Activated CD4-positive, alpha-beta memory T cell treated with anti-CD3 and anti-CD28 coated beads for 36 hours (primary cell): Measurements from ENCODE around the gene PRKCH. TPM values are rescaled to one million over a fixed set of nuclear protein-coding genes. Genes with fewer than 3 reads are reported as not detected.

Source experiments
- CTCF ChIA-PET: fragments of 350-600 bp; sonication (Branson Sonifier 250); formaldehyde crosslinking; loops from one replicate; lab custom pipeline; 2021; ENCODE audit warnings: antibody characterized with exemption, inconsistent platforms; lab: Charles Lee
- POLR2A ChIA-PET: fragments of 350-600 bp; sonication (Branson Sonifier 250); formaldehyde crosslinking; loops from one replicate; lab custom pipeline; 2021; ENCODE audit warnings: antibody characterized with exemption; lab: Charles Lee
- DNase-seq: peaks from one replicate; pipeline ENCODE4 v3.0.0-alpha.2; 2020
- H3K27ac Mint-ChIP-seq: one replicate; pipeline ENCODE4 v1.8.0; 2021; ENCODE audit warnings: mixed read lengths
- H3K27me3 Mint-ChIP-seq: one replicate; pipeline ENCODE4 v1.8.0; 2021; ENCODE audit warnings: mixed read lengths
- H3K36me3 Mint-ChIP-seq: one replicate; pipeline ENCODE4 v1.8.0; 2021; ENCODE audit warnings: mixed read lengths
- H3K4me1 Mint-ChIP-seq: one replicate; pipeline ENCODE4 v1.8.0; 2021; ENCODE audit warnings: low read depth, mixed read lengths
- H3K4me3 Mint-ChIP-seq: one replicate; pipeline ENCODE4 v1.8.0; 2021; ENCODE audit warnings: mild to moderate bottlenecking, mixed read lengths
- H3K9me3 Mint-ChIP-seq: one replicate; pipeline ENCODE4 v1.8.0; 2021; ENCODE audit warnings: mixed read lengths
- intact Hi-C: fragments of 100-400 bp; cut with micrococcal nuclease; formaldehyde crosslinking; loops from one replicate; pipeline ENCODE4 v1.15.1; 2023
- total RNA-seq, 2 experiments: library from RNA; stranded (reverse); gene quantifications; one replicate each; pipeline ENCODE4 v1.2.3, GENCODE V29; 2021

The PRKCH gene
- total RNA-seq, 2 experiments from 2014 or later, result 142 to 147 TPM

GRCh38 chr14:61474015-61474414, 152.6 kb downstream of the PRKCH start:
- ChIA-PET POLR2A (interaction anchor here (1.6 kb wide), 1 partner anchor 30 kb away, joined by 6 read pairs; no protein-coding TSS in a partner anchor), CTCF (interaction anchor here (0.6 to 10.8 kb wide), 10 partner anchors 12 to 364 kb away, joined by 3 to 76 read pairs (median 6); no protein-coding TSS in a partner anchor)
- H3K4me3 Mint-ChIP-seq, result peak overlapping the region; percentile 37
- H3K9me3 Mint-ChIP-seq, result no peaks in the 10 kb centered on the region
- DNase-seq, result no peak
- peaks cover 93% of the 10 kb centered on the region for H3K4me1 Mint-ChIP-seq
- peaks cover 45% of the 10 kb centered on the region for H3K36me3 Mint-ChIP-seq
- intact Hi-C loops, result no loop called here
- peak overlapping the region; percentile 100 for H3K27ac Mint-ChIP-seq
- H3K27me3 Mint-ChIP-seq, result peaks cover 1% of the 10 kb centered on the region

DNA sequence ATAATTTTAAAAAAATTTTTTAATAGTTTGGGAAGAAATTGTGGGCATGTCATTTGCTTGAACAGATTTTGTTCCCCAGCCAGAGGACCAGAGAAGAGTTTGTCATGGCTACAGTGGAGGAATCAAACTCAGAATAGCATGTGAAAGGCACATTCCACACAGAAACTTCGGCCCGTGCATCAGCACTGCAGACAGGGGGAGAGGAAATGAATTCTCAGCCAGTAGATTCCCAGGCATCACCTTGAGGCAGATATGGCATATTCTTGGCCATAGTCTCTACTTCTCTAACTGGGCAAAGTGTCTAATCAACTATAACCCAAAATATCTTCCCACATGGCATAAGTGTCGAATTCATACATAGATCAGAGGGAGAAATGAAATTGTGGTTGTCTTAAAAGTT, 153.3 kb downstream of the PRKCH start:
- intact Hi-C loops, result loop anchor here (1.0 to 5.0 kb wide), 2 partner anchors 243 to 288 kb away; partner anchors contain the start of gene SNAPC1
- Mint-ChIP-seq H3K4me3 (peak overlapping the region; percentile 1), H3K27me3 (peaks cover 1% of the 10 kb centered on the region), H3K9me3 (no peaks in the 10 kb centered on the region), H3K36me3 (peaks cover 43% of the 10 kb centered on the region), H3K27ac (peak overlapping the region; percentile 100), H3K4me1 (peaks cover 93% of the 10 kb centered on the region)
- no peak for DNase-seq
- POLR2A ChIA-PET, result interaction anchor here (1.6 to 7.2 kb wide), 3 partner anchors 27 to 62 kb away, joined by 5 to 74 read pairs (median 6); no protein-coding TSS in a partner anchor
- CTCF ChIA-PET, result interaction anchor here (1.2 to 10.8 kb wide), 19 partner anchors 14 to 363 kb away, joined by 3 to 76 read pairs (median 6); partner anchors contain the start of gene SNAPC1

DNA sequence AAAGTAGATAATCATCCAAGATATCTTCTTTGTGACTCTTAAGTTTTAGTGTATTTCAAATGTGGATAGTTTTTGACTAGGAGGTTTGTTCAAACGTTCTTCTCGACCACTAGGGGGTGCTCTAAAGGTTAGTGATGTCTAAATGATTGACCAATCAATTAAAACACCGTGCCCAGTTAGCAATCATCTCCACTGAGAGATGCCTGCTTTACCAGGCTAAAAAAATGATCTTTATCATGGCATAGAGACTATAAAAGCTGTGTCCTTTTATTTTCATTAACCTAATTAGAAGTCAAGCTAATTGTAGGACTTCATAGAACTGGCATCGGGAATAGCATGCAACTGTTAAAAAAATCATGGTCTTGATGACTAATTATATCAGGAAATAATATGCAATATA, 153.9 kb downstream of the PRKCH start:
- no peaks in the 10 kb centered on the region for H3K9me3 Mint-ChIP-seq
- peaks cover 1% of the 10 kb centered on the region for H3K27me3 Mint-ChIP-seq
- H3K27ac Mint-ChIP-seq, result peak overlapping the region; percentile 100
- H3K4me3 Mint-ChIP-seq, result peak overlapping the region; percentile 42
- ChIA-PET POLR2A (interaction anchor here (0.7 to 7.2 kb wide), 10 partner anchors 26 to 224 kb away, joined by 3 to 74 read pairs (median 14); partner anchors contain the start of gene HIF1A), CTCF (interaction anchor here (0.7 to 10.8 kb wide), 43 partner anchors 8 to 363 kb away, joined by 3 to 76 read pairs (median 5); partner anchors contain the start of gene SNAPC1)
- H3K4me1 Mint-ChIP-seq, result peaks cover 93% of the 10 kb centered on the region
- intact Hi-C loops, result loop anchor here (1.0 to 5.0 kb wide), 2 partner anchors 242 to 287 kb away; partner anchors contain the start of gene SNAPC1
- H3K36me3 Mint-ChIP-seq, result peaks cover 42% of the 10 kb centered on the region
- DNase-seq, result no peak

GRCh38 chr14:61476105-61476753, 154.8 kb downstream of the PRKCH start:
- DNase-seq, result no peak
- H3K36me3 Mint-ChIP-seq, result peaks cover 43% of the 10 kb centered on the region
- peak overlapping the region; percentile 81 for H3K4me3 Mint-ChIP-seq

GRCh38 chr14:61476754-61477410, 155.5 kb downstream of the PRKCH start:
- no peaks in the 10 kb centered on the region for H3K9me3 Mint-ChIP-seq
- ChIA-PET CTCF (interaction anchor here (0.6 to 10.8 kb wide), 17 partner anchors 8 to 361 kb away, joined by 3 to 76 read pairs (median 6); partner anchors contain the start of gene PRKCH), POLR2A (interaction anchor here (0.7 to 7.2 kb wide), 18 partner anchors 24 to 285 kb away, joined by 3 to 74 read pairs (median 5); partner anchors contain the start of genes HIF1A and SNAPC1)
- H3K4me1 Mint-ChIP-seq, result peaks cover 93% of the 10 kb centered on the region
- H3K27ac Mint-ChIP-seq, result peak overlapping the region; percentile 100
- DNase-seq, result peak; percentile 81
- H3K4me3 Mint-ChIP-seq, result peak overlapping the region; percentile 81
- peaks cover 43% of the 10 kb centered on the region for H3K36me3 Mint-ChIP-seq
- intact Hi-C loops, result loop anchor here (1.0 to 5.0 kb wide), 8 partner anchors 26 to 240 kb away; partner anchors contain the start of gene HIF1A
- peaks cover 1% of the 10 kb centered on the region for H3K27me3 Mint-ChIP-seq

More at GRCh38 chr14:61476105-61476753, 154.8 kb downstream of the PRKCH start:
- ChIA-PET CTCF (interaction anchor here (0.7 to 10.8 kb wide), 40 partner anchors 7 to 362 kb away, joined by 3 to 76 read pairs (median 5); partner anchors contain the start of gene SNAPC1), POLR2A (interaction anchor here (0.7 to 7.2 kb wide), 15 partner anchors 25 to 223 kb away, joined by 3 to 74 read pairs (median 5); partner anchors contain the start of gene HIF1A)
- Mint-ChIP-seq H3K4me1 (peaks cover 93% of the 10 kb centered on the region), H3K9me3 (no peaks in the 10 kb centered on the region), H3K27ac (peak overlapping the region; percentile 100), H3K27me3 (peaks cover 1% of the 10 kb centered on the region)
- intact Hi-C loops, result loop anchor here (1.0 to 5.0 kb wide), 3 partner anchors 144 to 241 kb away; no protein-coding TSS in a partner anchor

DNA sequence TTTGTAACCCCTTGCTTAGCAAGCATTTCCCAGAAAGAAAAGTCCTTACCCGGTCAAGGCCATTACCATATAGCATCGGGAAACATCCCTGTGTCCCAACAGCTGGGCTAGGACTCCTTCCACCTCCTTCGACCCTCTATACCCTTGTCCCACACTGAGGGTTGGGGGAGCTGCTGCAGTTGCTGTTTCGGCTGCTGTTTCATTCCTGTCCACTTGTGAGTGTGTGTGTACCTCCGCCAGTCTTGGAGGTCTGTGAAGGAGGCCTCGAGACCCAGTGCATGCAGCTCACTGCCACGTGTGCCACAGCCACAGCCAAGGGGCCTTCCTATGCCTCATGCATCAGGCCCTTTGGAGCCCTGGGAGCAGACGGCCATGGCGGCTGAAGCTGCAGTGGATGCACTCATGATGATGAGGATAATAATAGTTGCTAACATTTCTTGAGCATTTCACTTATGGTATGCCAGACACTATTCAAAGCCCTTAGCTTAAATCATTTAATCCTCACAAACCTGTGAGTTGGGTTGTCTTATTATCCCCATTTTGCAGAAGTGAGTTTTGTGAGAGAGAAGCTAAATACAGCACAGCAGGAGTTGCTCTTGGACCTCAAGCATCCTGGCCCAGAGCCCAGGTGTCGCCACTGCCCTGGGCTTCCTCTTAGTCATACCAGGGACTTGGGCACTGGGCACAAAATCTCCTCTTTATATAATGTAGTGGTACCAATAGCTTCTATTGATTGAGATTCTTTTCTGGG, 156.5 kb downstream of the PRKCH start:
- H3K9me3 Mint-ChIP-seq, result no peaks in the 10 kb centered on the region
- DNase-seq, result peak; percentile 70
- H3K4me3 Mint-ChIP-seq, result peak overlapping the region; percentile 81
- peak overlapping the region; percentile 100 for H3K27ac Mint-ChIP-seq
- H3K4me1 Mint-ChIP-seq, result peaks cover 94% of the 10 kb centered on the region
- peaks cover 48% of the 10 kb centered on the region for H3K36me3 Mint-ChIP-seq
- POLR2A ChIA-PET, result interaction anchor here (0.6 to 7.2 kb wide), 18 partner anchors 14 to 1230 kb away, joined by 3 to 74 read pairs (median 7); partner anchors contain the start of genes HIF1A and SNAPC1
- CTCF ChIA-PET, result interaction anchor here (0.6 to 10.8 kb wide), 14 partner anchors 28 to 408 kb away, joined by 3 to 76 read pairs (median 3); partner anchors contain the start of genes PRKCH and TMEM30B
- intact Hi-C loops, result loop anchor here (1.0 to 5.0 kb wide), 6 partner anchors 25 to 239 kb away; partner anchors contain the start of gene HIF1A
- H3K27me3 Mint-ChIP-seq, result peaks cover 1% of the 10 kb centered on the region

DNA sequence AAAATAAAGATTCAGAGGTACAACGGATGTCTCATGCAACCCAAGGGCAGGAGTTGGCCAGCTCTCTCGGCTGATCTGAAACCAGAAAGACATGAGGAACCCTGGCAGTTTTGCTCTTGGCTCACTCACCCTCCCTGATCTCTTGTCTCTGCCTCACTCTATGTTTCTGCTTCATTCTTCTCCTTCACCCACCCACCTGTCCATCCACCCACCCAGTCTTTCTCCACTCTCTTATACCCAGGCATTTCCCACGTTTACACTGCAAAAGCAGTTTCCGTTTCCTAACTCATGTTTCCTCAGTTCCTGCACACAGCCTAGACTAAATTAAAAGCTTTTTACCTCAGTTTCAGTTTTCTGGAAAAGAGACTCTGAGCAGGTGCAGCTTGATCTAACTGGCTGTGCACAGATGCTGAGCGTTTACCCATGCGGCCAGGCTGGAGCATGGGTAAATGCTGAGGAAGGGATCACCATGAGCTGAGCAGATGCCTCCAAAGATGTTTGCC, 157.6 kb downstream of the PRKCH start:
- H3K4me3 Mint-ChIP-seq, result peak overlapping the region; percentile 81
- no peaks in the 10 kb centered on the region for H3K9me3 Mint-ChIP-seq
- intact Hi-C loops, result loop anchor here (5.0 kb wide), 1 partner anchor 238 kb away; no protein-coding TSS in a partner anchor
- DNase-seq, result peak; percentile 73
- H3K36me3 Mint-ChIP-seq, result peaks cover 43% of the 10 kb centered on the region
- H3K27me3 Mint-ChIP-seq, result peaks cover 1% of the 10 kb centered on the region
- ChIA-PET POLR2A (interaction anchor here (0.7 to 7.2 kb wide), 20 partner anchors 9 to 271 kb away, joined by 3 to 74 read pairs (median 5); partner anchors contain the start of gene HIF1A), CTCF (interaction anchor here (0.6 to 10.8 kb wide), 10 partner anchors 12 to 359 kb away, joined by 3 to 76 read pairs (median 3); partner anchors contain the start of gene TMEM30B)
- peak overlapping the region; percentile 100 for H3K27ac Mint-ChIP-seq
- peaks cover 91% of the 10 kb centered on the region for H3K4me1 Mint-ChIP-seq

DNA sequence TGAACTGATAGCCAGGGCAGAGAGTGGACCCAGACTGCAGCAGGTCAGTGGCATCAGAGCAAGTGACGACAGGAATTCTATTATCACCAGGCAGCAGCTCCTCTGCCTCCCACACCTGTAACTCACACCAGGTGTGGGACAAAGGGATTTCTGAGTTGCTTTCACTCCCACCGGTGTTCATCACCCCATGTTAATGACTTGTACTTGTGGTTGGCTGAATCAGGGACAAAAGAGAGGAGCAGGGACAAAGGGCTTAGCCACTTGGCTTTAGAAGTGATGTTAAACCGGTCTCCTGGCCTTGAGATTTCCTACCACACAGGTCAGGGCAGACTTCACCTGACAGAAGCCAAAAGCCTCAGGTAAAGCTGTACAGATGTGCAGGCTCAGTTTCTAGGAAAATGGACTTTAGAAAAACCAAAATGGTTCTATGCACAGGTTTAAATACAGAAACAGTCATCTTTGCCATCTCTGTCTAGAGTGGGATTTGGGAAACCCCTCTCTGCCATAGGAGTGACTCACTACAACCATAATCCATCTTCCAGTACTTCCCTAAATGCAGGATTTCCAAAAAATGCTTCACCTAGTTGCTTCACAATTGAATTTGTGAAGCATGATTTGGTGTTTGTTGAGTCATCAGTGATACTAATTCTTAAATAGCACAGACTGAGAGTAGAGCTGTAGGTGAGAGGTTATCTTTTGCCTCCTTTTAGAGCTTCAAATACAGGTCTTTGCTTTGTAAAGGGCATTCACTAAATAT, 158.5 kb downstream of the PRKCH start:
- Mint-ChIP-seq H3K4me3 (peak overlapping the region; percentile 81), H3K36me3 (peaks cover 45% of the 10 kb centered on the region), H3K9me3 (no peaks in the 10 kb centered on the region), H3K4me1 (peaks cover 91% of the 10 kb centered on the region), H3K27me3 (peaks cover 1% of the 10 kb centered on the region), H3K27ac (peak overlapping the region; percentile 100)
- DNase-seq, result no peak
- CTCF ChIA-PET, result interaction anchor here (0.7 to 10.8 kb wide), 9 partner anchors 8 to 358 kb away, joined by 3 to 76 read pairs (median 4); partner anchors contain the start of gene TMEM30B
- POLR2A ChIA-PET, result interaction anchor here (0.7 to 7.2 kb wide), 19 partner anchors 9 to 270 kb away, joined by 3 to 74 read pairs (median 4); partner anchors contain the start of gene HIF1A
- intact Hi-C loops, result loop anchor here (1.0 to 5.0 kb wide), 2 partner anchors 114 to 237 kb away; no protein-coding TSS in a partner anchor

GRCh38 chr14:61480704-61481285, 159.4 kb downstream of the PRKCH start:
- H3K4me1 Mint-ChIP-seq, result peaks cover 92% of the 10 kb centered on the region
- intact Hi-C loops, result loop anchor here (1.0 kb wide), 1 partner anchor 114 kb away; no protein-coding TSS in a partner anchor
- peaks cover 1% of the 10 kb centered on the region for H3K27me3 Mint-ChIP-seq
- peaks cover 46% of the 10 kb centered on the region for H3K36me3 Mint-ChIP-seq
- DNase-seq, result no peak
- no peaks in the 10 kb centered on the region for H3K9me3 Mint-ChIP-seq
- CTCF ChIA-PET, result interaction anchor here (0.7 to 2.1 kb wide), 7 partner anchors 9 to 239 kb away, joined by 3 to 7 read pairs (median 4); no protein-coding TSS in a partner anchor
- H3K27ac Mint-ChIP-seq, result peak overlapping the region; percentile 100
- POLR2A ChIA-PET, result interaction anchor here (0.7 to 7.2 kb wide), 4 partner anchors 20 to 182 kb away, joined by 4 to 74 read pairs (median 6); no protein-coding TSS in a partner anchor
- H3K4me3 Mint-ChIP-seq, result no peak overlapping the region
